Brain microvascular endothelial cell (primary cell): ENCODE measurements around the gene DNAJC17.

ENCODE experiments used
- DNase-seq: peaks from one replicate; pipeline ENCODE4 v3.0.0-alpha.2; 2020
- H3K27ac ChIP-seq: fragments of 250-450 bp; sonication (Bioruptor Pico); 2 replicates; pipeline ENCODE4 v1.5.1; 2020; ENCODE audit warnings: mild to moderate bottlenecking, moderate library complexity
- H3K27me3 ChIP-seq: fragments of 250-450 bp; sonication (Bioruptor Pico); replicated peaks from 2 replicates; pipeline ENCODE4 v1.5.1; 2020; ENCODE audit warnings: mild to moderate bottlenecking
- H3K36me3 ChIP-seq: fragments of 250-450 bp; sonication (Bioruptor Pico); replicated peaks from 2 replicates; pipeline ENCODE4 v1.5.1; 2020; ENCODE audit warnings: mild to moderate bottlenecking
- H3K4me3 ChIP-seq: 2 replicates; pipeline ENCODE4 v1.5.1; 2011; ENCODE audit warnings: low read depth, mild to moderate bottlenecking, control low read depth, low read length, moderate library complexity
- CTCF ChIP-seq: IDR thresholded peaks from 2 replicates; pipeline ENCODE4 v1.5.1; 2011; ENCODE audit warnings: low read depth, mild to moderate bottlenecking, moderate library complexity, low read length, control low read depth, inconsistent platforms; ENCODE audit errors: missing control alignments
- in situ Hi-C: cut with HindIII; loops from 2 replicates; pipeline ENCODE4 v1.10.0; 2017; ENCODE audit warnings: low sequenced_read_pairs, low pct_ligation_motif_present

DNAJC17 gene

GRCh38 chr15:40838756-40839155, 31.5 kb upstream of the DNAJC17 start:
- TF ChIP-seq CTCF: no peak
- no peak for DNase-seq
- no peak overlapping the region for H3K27ac ChIP-seq
- no peaks in the 10 kb centered on the region for H3K36me3 ChIP-seq
- H3K4me3 ChIP-seq: no peak overlapping the region
- in situ Hi-C loops: no loop called here
- H3K27me3 ChIP-seq: no peaks in the 10 kb centered on the region

- no peak overlapping the region for H3K27ac ChIP-seq
- H3K36me3 ChIP-seq: no peaks in the 10 kb centered on the region
- in situ Hi-C loops: no loop called here
- H3K4me3 ChIP-seq: no peak overlapping the region
- no peak for TF ChIP-seq CTCF
- no peak for DNase-seq
- H3K27me3 ChIP-seq: no peaks in the 10 kb centered on the region
Observed at GRCh38 chr15:40836020-40836419, 28.7 kb upstream of the DNAJC17 start.

GRCh38 chr15:40832903-40833302, 25.6 kb upstream of the DNAJC17 start:
- Histone ChIP-seq H3K27ac (no peak overlapping the region), H3K4me3 (no peak overlapping the region), H3K36me3 (no peaks in the 10 kb centered on the region), H3K27me3 (no peaks in the 10 kb centered on the region)
- no peak for TF ChIP-seq CTCF
- in situ Hi-C loops: no loop called here
- no peak for DNase-seq

GRCh38 chr15:40831861-40832260, 24.6 kb upstream of the DNAJC17 start:
- Histone ChIP-seq H3K4me3 (no peak overlapping the region), H3K36me3 (no peaks in the 10 kb centered on the region), H3K27ac (no peak overlapping the region), H3K27me3 (no peaks in the 10 kb centered on the region)
- TF ChIP-seq CTCF: no peak
- no peak for DNase-seq
- in situ Hi-C loops: no loop called here

GRCh38 chr15:40830884-40831283, 23.6 kb upstream of the DNAJC17 start:
- DNase-seq: no peak
- H3K36me3 ChIP-seq: no peaks in the 10 kb centered on the region
- no peak overlapping the region for H3K4me3 ChIP-seq
- TF ChIP-seq CTCF: no peak
- in situ Hi-C loops: no loop called here
- H3K27me3 ChIP-seq: no peaks in the 10 kb centered on the region
- no peak overlapping the region for H3K27ac ChIP-seq

- in situ Hi-C loops: no loop called here
- no peak for TF ChIP-seq CTCF
Observed at GRCh38 chr15:40829115-40829514, 21.8 kb upstream of the DNAJC17 start.

More at GRCh38 chr15:40829115-40829514, 21.8 kb upstream of the DNAJC17 start:
- Histone ChIP-seq H3K4me3 (no peak overlapping the region), H3K27ac (no peak overlapping the region), H3K36me3 (no peaks in the 10 kb centered on the region), H3K27me3 (no peaks in the 10 kb centered on the region)
- DNase-seq: no peak
